Gastroesophageal sphincter (tissue), 3 donors: ENCODE measurements around the gene CDC42BPA.

Experiments used
- CTCF ChIP-seq, 4 experiments: fragments of 200-600 bp in 2 of 4; fragments of 450-650 bp in 2 of 4; sonication (generic) in 1 of 4; IDR thresholded peaks; one replicate each; pipeline ENCODE4 v1.5.1; 2017 to 2019; ENCODE audit warnings: antibody characterized with exemption in 4 of 4, mild to moderate bottlenecking in 2 of 4, moderate library complexity in 2 of 4
- POLR2A ChIP-seq, 2 donors: fragments of 450-650 bp; IDR thresholded peaks; one replicate each; pipeline ENCODE4 v1.6.1; 2017; ENCODE audit warnings: antibody characterized with exemption in 2 of 2, mild to moderate bottlenecking in 2 of 2, moderate library complexity in 1 of 2
- POLR2AphosphoS5 ChIP-seq: sonication (generic); formaldehyde crosslinking; IDR thresholded peaks from one replicate; pipeline ENCODE4 v1.6.1; 2017; ENCODE audit warnings: antibody characterized with exemption

- TF ChIP-seq POLR2AphosphoS5 (no peak), CTCF (IDR thresholded peaks at IDR 0.05) (no peak), POLR2A (IDR thresholded peaks at IDR 0.05) (no peak)
These were observed 133.0 kb downstream of the CDC42BPA start for GRCh38 chr1:227185291-227185690.
